Cardiac ventricle fibroblast (primary cell): ENCODE measurements around the gene ANO2. TPM values are rescaled to one million over a fixed set of nuclear protein-coding genes. Genes with fewer than 3 reads are reported as not detected.

ENCODE experiments used
- total RNA-seq: library from RNA; depleted of rRNA; stranded (reverse); fragments of >200 nt; gene quantifications from 2 replicates; pipeline ENCODE4 v1.2.3, GENCODE V29; 2015

The ANO2 gene
- 0.05 and 0.25 TPM in 2 replicates for total RNA-seq

DNA sequence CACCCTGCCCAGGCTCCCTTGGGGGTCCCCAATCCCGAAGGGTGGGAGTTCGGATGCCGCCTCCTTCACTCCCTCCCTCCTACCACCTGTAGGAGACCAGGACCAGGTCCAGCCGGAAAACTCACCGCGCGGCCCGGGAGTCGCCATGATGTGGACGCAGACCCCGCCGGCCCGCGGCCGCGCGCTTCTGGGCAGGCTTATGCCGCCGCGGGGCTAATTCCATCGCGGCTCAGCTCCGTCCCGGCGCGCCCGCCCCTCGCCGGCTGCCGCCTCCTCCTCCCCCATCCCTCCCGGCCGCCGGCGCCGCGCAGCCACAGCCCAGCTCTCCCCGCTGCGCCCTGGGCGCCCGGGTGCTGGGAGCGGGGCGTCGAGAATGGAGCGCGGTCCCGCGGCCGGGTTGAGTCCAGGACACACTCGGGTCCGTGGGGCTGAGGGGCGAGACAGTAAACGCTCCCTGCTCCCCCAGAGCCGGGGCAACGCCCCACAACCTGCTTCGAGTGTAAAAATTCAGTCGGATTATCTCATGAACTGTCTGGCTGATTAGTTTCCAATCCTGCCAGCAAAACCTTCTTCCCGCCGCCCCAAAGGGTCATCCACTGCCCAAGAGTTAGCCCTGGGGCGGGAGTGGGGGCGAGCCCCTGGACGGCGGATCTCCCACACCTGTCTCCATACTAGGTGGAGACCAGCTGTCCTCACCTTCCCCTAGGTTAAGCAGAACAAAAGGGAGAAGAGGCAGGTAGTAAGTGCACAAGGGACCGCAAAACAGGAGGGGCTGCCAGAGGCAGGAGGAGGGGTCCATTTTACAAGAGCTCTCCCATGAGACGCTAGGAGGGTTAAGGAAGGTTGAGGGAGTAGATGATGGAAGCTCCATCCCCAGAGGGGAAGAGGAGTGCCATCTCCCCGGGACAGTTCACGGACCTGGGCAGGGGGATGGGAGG, at the start of gene ANO2:
Gene ANO2 (minus strand): TSS at position 189 of the 938 bp plus-strand sequence. CDS start 42 bp downstream, at position 147.

Other genes with a start within 250 kb of the ANO2 start
- gene VWF, start 179.4 kb upstream of the ANO2 start, total RNA-seq = 14.3 and 16.6 TPM in 2 replicates